GM19468 (cell line): ENCODE measurements around the gene KANK4.

Experiments used
- ATAC-seq: cut with Tn5 transposase; IDR thresholded peaks from one replicate; pipeline ENCODE4 v1.9.1; 2021; ENCODE audit warnings: mild to moderate bottlenecking, moderate library complexity, moderate number of reproducible peaks; ENCODE audit not compliant: unreplicated experiment; ENCODE audit errors: extremely low read depth

Gene KANK4

GRCh38 chr1:62218604-62219003 is 100.6 kb downstream of the KANK4 start:
- no peak for ATAC-seq

DNA sequence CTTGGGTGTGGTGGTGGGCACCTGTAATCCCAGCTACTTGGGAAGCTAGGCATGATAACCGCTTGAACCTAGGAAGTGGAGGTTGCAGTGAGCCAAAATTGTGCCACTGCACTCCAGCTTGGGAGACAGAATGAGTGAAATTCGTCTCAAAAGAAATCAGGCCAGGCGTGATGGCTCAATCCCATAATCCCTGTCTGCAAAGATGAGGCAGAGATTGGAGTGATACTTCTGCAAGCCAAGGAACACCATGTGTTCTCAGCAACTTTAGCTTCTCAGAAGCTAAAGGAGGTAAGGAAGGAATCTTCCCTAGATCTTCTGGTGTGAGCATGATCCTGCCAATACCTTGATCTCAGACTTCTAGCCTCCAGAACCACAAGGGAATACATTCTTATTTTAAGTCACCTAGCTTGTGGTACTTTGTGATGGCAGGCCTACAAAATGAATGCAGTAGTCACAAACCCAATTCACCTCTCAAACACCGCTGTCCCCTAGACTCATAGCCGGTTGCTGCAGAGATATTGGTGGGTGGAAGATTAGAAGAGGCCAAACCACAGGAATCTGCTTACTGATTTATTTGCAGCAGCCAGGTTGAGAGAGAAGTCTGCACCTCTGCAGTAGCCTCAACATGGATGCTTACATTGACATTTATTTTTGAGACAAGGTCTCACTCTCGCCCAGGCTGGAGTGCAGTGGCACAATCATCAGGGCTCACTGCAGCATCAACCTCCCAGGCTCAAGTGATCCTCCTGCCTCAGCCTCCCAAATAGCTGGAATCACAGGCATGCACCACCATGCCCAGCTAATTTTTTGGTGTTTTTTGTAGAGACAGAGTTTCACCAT is 105.9 kb downstream of the KANK4 start:
- ATAC-seq, result no peak

GRCh38 chr1:62212411-62212810 is 106.8 kb downstream of the KANK4 start:
- no peak for ATAC-seq

GRCh38 chr1:62210960-62211359 is 108.3 kb downstream of the KANK4 start:
- no peak for ATAC-seq

GRCh38 chr1:62209931-62210595 is 109.2 kb downstream of the KANK4 start:
- ATAC-seq, result no peak

- no peak for ATAC-seq
Observed at GRCh38 chr1:62208970-62209369, 110.3 kb downstream of the KANK4 start.

- ATAC-seq, result no peak
Observed at GRCh38 chr1:62208087-62208486, 111.1 kb downstream of the KANK4 start.

DNA sequence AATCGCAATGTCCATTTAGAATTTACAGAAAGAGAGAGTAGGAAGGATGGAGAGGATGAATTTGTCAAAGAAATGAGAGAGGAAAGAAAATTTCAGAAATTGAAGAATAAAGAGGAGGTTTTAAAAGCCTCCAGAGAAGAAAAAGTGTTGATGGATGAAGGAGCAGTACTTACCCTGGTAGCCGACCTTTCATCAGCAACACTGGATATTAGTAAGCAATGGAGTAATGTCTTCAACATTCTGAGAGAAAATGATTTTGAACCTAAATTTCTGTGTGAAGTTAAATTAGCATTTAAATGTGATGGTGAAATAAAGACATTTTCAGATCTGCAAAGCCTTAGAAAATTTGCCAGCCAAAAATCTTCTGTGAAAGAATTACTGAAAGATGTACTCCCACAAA is 112.0 kb downstream of the KANK4 start:
- ATAC-seq, result no peak

- ATAC-seq, result no peak
Observed at GRCh38 chr1:62198781-62199125, 120.5 kb downstream of the KANK4 start.

- no peak for ATAC-seq
Observed at GRCh38 chr1:62198069-62198780, 121.0 kb downstream of the KANK4 start.

DNA sequence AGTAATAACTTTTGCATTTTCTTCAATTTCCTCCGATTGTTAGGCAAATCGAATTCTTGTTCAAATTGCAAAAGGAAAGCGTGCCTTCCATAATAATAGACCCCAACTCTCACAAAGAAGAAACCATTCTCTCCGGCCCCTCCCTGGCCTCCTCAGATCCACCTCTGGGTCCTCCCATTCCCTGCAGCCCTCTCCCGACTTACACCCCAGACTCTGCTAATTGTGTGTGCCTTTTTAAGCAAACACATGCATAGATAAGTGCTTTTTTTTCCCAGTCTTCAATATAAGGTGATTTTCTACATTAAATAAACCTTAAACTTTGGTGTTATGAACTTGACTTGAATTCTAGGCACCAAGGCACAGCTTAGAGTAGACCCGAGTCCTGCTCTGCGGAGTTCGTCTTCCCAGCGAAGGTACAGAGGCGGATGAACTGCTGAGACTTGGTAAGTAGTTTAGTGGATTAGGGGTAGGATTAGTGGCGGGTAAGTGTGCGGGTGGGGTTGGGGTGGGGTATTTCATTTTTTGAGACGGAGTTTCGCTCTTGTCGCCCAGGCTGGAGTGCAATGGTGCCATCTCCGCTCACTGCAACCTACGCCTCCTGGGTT is 123.0 kb downstream of the KANK4 start:
- ATAC-seq, result no peak

DNA sequence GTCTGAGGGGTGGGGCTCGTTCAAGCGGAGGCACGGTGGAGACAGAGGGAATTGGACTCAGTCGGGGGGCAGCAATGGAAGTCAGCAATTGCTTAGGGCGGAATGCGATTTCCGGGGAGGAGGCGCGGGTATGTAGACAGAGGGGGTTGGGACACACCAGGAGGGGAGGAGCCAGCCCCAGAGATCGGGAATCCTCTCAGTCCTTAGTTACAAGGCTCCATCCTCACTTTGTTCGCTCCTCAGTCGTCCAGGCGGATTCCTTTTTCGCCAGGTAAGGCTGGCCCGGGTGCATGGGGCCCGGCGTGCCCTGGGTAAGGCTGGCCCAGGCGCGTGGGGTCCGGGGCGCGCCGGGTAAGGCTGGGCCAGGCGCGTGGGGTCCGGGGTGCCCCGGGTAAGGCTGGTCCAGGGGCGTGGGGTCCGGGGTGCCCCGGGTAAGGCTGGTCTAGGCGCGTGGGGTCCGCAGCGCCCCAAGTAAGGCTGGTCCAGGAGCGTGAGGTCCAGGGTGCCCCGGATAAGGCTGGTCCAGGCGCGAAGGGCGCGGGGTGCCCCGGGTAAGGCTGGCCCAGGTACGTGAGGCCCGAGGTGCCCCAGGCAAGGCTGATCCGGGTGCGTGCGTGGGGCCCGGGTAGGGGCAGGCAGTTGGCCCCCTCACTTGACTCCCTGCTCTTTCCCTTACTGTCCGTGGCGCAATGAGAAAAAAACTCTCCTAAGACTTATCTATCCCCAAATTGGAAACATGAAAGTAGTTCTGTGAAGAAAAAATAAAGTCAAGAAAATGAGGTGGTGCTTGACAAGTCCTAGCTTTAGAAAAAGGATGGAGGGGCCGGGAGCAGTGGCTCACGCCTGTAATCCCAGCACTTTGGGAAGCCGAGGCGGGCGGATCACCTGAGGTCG is 124.3 kb downstream of the KANK4 start, which contains the start of gene L1TD1:
L1TD1 (plus strand) TSS at position 199 of the 894 bp plus-strand sequence. CDS start 11,780 bp downstream, outside the sequence.
- no peak for ATAC-seq

DNA sequence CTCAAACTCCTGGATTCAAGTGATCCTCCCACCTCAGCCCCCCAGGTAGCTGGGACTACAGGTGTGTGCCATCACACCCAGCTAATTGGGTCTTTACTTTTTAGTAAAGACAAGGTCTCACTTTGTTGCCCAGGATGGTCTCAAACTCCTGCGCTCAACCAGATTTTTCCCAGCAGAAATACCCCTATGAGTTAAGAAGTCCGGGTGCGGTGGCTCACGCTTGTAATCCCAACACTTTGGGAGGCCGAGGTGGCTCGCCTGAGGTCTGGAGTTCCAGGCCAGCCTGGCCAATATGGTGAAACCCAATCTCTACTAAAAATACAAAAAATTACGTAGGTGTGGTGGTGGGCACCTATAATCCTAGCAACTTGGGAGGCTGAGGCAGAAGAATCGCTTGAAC is 131.1 kb downstream of the KANK4 start:
- ATAC-seq, result no peak

DNA sequence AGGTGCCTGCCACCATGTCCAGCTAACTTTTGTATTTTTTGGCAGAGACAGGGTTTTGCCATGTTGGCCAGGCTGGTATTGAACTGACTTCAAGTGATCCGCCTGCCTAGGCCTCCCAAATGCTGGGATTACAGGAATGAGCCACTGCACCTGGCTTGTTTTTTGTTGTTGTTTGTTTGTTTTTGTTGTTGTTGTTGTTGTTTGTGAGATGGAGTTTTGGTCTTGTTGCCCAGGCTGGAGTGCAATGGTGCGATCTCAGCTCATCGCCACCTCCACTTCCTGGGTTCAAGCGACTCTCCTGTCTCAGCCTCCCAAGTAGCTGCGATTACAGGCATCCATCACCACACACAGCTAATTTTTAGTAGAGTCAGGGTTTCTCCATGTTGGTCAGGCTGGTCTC is 131.7 kb downstream of the KANK4 start:
- ATAC-seq, result no peak
